GM18858 (cell line): Measurements from ENCODE around the gene PNPLA1.

Experiments
- ATAC-seq: cut with Tn5 transposase; IDR thresholded peaks from one replicate; pipeline ENCODE4 v1.9.1; 2021; ENCODE audit not compliant: unreplicated experiment

PNPLA1 gene

DNA sequence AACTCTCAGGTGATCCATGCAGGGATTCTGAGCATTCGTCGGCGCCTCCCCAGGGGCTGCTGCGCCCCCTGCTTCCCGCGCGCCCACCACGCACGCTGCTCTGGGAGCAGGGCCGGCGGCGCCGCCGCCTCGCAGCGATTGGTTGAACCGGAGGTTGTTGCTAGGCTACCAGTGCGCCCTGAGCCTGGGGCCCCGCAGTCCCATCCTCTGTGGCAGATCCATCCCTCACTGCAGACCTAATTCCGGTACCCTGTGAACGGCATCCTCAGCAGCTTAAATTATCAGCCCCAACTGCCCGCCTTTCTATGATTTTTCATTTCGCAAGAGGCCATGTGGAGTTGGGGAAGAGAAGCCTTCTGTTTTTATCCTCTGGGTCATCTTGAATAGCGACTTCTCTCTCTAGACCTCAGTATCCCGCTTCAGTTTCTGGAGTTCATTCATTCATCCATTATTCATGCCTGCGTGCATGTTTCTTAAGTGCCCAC lies 15.4 kb downstream of the PNPLA1 start:
- no peak for ATAC-seq

DNA sequence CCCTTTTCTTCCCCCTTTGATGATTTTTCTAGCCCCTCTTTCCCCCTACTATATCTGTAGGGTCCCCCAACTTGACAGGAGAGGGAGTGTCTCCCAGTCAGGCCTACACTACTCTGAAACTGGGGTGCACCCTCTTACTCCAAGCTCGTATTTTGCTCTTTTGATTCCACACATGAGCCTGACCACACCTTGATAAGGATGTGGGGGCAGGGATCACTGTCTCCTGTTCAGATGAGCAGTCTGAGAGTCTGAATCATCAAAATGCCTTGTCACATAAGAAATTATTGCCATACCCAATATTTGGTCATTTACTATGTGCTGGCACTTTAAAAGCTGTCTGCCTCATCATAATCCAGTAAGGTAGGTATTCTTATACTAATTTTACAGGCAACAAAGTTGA lies 15.9 kb downstream of the PNPLA1 start:
- ATAC-seq: no peak

DNA sequence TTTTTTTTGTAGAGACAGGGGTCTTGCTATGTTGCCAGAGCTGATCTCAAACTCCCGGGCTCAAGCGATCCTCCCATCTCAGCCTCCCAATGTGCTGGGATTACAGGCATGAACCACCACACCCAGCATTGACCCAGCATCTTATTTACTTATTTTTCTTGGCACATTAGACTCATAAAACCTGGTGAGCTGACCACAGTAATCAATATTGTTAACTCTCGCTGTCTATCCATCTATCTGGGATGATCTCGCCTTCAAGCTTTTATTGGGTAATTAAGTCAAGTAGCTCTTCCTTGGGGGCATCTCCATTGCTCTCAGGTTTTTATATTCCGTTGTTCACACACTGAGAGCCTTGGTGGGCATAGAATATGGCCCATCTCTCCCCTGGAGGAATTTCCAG lies 17.0 kb downstream of the PNPLA1 start:
- ATAC-seq: no peak

DNA sequence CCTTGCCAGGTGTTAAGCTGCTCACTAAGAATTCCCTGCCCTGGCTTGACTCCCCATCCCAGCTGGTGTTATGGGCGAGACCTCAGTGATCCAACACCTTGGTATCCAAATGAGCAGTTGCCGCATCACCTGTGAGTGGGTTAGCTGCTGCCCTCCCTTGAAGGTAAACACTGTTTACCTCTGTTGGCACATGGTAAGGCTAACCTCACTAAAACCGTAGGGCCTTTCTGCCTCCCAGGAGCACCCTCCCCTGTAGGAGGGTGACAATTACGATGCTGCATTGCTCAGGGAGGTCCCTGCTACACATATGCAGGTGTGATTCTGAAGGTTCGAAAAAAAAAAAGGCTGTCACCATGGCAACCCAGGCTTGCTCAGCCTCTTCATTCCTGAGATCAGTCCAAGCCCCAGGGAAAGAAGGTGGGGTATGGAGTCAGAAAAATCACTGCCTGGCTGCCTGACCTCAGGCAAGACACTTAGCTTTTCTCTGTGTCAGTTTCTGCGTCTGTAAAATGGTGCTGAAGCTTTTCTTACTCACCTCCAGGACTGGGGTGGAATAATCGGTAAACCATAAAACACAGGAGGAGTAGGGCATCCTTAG lies 19.5 kb downstream of the PNPLA1 start:
- ATAC-seq: no peak

DNA sequence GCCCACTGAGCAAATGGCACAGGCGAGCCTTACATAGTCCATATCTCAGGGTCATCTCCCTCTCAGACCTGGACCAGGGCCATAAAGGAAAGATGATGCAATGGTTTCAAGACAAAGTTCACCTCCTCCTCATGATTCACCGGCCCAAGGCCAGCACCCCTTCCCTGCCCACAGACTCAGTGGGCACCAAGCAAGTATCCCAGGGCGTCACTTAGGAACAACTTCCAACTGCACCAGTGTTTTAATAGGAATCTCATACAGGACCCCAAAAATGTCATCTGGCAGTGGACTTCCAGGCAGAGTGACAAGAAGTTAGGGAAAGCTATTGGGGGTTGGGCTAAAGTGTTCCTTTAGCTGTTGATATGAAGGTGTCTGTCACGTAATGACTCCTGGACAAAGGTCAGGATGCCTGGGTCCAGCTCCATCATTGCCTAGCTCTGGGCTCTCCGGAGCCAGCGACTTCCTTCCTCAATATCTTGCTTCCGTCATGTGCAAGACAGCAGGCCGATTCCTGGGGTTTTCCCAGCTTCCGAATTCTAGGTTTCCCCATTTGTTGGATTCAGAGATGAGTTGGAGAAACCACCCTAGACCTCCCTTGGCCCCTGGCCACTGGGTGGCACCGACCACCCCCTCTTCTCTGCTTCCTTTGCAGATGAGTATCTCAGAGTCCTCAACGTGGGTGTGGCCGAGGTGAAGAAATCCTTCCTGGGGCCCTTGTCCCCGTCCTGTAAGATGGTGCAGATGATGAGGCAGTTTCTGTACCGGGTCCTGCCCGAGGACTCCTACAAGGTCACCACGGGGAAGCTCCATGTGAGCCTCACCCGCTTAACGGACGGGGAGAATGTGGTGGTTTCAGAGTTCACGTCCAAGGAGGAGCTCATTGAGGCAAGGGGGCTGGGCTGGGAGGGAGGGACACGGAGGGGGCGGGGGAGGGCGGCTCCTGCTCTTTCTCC lies 21.1 kb downstream of the PNPLA1 start:
- ATAC-seq: no peak

DNA sequence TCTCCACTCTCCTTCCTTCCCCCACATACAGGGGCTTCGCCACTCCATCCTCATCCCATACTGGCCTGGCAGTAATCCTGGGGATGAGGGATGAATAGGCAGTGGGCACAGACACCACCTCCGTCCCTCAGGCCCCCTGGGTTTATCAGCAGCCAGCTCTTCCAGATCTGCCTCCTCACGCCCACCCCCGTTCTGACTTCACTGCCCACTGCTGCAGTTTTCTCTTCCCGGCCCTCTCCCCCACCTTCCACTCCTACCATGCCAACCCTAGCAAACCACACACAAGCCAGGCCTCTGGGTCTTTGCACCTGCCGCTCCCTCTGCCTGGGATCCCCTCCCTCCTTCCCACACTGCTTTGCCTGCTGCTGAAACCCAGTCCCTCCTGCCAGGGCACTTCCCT lies 22.3 kb downstream of the PNPLA1 start:
- no peak for ATAC-seq

DNA sequence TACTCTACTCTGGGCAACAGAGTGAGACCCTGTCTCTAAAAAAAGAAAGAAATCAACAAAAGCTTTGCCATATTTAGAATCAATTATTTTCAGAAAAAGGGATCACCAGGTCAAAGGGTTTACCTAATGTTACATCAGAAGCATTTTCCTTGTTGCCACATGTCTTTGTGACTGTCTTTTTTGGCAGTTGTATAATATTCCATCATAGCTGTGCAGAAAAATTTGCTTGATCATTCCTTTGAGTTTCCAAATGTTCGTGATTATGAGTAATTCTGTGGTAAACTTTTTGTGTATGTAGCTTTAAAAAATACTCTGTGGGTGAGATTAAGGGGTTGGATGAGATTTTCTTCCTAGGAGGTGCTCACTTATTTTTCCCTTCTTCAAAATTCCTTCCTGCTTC lies 26.4 kb downstream of the PNPLA1 start:
- no peak for ATAC-seq

DNA sequence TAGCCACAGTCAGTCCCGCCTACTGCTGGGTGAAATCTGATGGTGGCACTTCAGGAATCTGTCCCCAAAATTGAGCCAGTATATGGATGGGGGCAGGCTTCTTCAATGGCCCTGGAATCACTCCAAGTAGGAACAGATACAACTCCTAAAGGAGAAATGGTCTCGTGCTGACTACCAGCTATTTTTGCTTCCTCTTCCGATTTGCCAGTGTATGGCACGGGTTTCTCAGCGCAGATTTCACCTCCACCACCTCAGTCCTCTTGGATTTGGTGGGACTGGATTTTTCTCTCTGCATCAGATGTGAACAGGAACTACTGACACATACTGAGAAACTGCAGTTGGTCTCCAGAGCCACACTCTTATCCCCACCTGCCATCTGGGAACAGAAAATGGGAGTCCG lies 27.2 kb downstream of the PNPLA1 start:
- ATAC-seq: no peak

DNA sequence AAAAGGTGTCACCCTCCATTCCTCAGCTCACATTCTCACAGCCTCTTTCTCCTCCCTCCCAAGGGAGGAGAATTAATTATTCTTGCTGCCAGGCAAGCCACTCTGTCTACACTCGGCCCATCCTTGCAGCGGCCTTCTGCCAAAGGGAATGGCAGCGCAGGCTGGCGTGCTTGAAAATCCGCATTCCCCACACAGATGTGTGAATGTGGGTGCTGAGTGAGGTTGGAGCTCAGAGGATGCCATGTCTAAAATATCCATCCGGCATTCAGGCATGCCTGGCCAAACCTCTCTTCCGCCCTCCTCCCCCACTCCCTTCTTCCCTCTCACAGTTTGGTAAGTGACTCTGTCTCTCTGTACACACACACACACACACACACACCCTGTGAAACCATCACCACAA lies 27.7 kb downstream of the PNPLA1 start:
- no peak for ATAC-seq

DNA sequence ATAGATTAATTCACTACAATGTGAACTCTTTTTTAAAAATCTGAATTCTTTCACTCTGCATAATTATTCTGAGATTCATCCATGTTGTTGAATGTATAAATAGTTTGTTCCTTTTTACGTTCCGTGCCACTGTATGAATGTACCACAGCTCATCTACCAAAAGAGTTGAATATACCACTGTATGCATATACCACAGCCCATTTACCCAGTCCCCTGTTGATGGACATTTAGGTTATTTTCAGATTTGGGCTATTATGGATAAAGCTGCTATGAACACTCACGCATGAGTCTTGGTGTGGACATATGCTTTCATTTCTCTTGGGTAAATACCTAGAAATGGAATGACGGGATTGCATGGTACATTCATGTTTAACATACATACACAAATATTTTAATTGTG lies 28.2 kb downstream of the PNPLA1 start:
- ATAC-seq: no peak

DNA sequence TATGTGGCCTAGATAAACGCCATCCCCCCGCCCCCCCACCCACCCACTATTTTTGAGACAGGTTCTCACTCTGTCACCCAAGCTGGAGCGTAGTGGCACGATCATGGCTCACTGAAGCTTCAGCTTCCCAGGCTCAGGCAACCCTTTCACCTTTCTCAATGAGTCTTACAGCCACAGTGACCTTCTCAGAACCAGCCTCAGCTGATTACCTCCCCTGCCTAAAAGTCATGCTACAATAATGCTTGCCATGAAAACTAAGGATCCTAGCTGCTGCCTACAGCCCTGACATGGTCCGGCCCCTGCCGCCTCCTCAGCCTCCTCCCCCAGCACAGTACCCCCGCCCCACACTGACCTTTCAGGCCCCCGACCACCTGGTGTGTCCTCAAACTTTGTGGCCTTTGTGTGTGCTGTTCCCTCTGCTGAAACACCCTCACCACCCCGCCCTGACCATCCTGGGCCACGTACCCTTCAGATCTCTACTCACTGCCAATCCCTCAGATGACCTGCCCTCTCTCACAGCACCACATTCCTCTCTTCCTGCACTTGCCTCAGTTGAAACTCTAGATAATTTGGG lies 31.3 kb downstream of the PNPLA1 start:
- no peak for ATAC-seq

DNA sequence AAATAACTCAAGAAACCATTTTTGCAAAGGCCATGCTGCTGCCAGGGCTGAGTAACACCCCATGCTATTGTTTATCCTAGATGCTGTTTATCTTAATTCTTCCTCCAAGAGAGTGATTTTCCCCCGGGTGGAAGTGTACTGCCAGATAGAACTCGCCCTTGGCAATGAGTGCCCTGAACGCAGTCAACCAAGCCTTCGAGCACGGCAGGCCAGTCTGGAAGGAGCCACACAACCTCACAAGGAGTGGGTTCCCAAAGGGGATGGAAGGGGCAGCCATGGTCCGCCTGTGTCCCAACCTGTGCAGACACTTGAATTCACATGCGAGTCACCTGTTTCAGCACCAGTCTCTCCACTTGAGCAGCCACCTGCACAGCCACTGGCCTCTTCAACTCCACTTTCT lies 31.9 kb downstream of the PNPLA1 start:
- no peak for ATAC-seq

DNA sequence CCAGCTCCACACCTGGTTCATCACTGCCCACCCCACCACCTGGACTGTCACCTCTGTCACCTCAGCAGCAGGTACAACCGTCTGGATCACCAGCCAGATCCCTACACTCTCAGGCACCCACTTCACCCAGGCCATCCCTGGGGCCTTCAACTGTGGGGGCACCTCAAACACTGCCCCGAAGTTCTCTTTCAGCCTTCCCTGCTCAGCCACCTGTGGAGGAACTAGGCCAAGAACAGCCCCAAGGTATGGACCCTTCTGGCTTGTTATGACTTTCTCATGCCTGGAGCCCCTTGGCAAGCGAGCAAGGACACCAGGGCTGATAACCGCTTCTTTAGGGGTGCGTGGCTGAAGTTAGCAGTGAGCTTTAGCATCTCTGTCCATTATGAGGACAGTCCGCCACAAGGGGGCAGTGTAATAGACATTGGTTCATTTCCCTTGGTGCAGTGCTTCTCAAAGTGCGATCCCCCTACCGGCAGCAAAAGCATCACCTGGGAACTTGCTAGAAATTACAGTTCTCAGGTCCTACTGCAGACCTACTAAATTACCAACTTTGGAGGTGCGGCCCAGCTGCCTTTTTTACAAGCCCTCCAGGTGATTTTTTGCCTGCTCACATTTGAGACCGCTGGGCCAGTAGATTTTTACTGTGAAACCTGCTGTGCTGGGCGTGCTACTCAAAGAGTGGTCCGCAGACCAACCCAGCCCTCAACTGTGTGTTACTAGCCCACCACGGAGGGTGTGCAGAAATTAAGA lies 32.5 kb downstream of the PNPLA1 start:
- no peak for ATAC-seq

DNA sequence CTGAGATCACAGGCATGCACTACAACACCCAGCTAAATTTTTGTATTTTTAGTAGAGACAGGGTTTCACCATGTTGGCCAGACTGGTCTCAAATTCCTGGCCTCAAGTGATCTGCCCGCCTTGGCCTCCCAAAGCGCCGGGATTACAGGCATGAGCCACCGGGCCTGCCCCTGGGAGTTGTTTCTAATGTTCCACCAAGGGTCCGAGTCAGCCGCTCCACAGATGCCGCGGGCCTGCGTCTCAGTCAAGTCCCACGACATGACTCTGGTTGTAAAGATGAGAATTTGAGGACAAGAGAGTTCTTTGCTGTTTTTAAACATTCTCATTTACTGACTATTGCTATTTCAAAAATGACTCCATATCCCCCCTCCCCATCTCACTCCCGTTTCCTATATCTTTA lies 36.0 kb downstream of the PNPLA1 start:
- ATAC-seq: no peak

DNA sequence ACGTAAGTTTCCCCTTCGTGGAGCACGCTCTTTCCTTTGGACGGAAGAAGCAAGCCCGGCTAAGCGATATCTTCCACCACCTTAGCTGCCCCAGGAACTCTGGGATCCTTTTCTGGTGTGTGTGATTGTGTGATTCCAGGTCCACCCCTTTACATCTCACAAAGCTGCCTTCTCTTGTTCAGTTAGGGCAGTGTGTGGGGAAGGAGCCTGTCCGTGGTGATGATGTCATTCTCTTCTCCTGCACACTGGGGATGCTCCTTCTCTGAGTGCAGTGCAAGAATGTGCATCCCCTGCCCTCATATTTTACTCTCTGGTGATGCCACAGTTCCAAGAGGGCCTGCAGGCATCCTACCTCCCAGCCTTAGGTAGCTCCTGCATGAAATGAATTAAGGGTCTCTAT lies 36.5 kb downstream of the PNPLA1 start:
- no peak for ATAC-seq

DNA sequence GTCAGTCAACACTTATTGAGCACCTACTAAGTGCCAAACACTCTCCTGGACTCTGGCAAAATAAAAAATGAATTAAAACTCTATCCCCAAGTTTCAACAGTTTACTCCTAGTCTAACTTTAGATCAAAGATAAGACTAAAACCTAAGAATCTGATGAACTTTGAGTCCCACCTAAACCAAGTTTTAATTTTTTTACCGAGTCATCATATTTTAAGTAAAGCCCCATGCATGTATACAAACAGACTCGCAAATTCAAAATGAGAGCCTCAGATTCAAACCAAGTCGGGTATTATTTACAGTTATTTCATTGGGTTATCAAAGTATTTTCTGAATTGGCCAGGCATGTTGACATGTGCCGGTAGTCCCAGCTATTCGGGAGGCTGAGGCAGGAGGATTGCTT lies 38.7 kb downstream of the PNPLA1 start:
- no peak for ATAC-seq

DNA sequence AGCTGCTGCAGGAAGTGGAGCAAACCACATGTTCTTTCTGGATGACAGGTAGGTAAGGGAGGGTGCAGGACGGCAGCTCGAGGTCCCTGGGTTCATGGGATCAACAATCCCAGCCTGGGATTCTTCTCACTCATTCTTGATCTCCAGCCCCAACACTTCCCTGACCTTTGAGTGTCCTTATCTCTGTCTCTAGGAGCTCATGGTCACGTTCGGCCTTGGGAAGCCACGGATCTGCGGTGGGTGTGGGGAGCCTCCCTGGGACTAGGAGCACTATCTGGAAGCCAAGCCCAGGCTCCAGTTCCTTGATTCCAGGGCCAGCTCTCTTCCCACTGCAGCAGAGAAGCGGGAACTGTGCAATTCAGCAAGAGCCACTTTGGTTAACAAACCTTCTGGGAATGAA lies 39.3 kb downstream of the PNPLA1 start:
- no peak for ATAC-seq

DNA sequence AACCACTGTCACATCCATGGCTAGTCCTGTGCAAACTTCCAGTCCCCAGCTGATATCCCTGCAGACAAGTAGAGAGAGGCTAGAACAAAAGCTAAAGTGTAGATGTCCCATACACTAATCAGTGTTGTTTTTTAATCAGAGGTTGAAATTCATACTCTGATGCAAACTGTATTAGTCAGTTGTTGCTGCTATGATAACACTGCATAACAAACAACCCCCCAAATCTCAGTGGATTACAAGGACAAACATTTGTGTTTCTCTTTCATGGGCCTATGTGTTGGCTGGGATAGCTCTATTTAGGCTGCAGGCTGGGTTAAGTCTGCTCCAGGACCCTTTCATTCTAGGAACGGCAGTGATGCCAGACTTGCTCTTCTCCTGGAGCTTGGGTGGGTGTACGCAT lies 40.0 kb downstream of the PNPLA1 start:
- no peak for ATAC-seq

DNA sequence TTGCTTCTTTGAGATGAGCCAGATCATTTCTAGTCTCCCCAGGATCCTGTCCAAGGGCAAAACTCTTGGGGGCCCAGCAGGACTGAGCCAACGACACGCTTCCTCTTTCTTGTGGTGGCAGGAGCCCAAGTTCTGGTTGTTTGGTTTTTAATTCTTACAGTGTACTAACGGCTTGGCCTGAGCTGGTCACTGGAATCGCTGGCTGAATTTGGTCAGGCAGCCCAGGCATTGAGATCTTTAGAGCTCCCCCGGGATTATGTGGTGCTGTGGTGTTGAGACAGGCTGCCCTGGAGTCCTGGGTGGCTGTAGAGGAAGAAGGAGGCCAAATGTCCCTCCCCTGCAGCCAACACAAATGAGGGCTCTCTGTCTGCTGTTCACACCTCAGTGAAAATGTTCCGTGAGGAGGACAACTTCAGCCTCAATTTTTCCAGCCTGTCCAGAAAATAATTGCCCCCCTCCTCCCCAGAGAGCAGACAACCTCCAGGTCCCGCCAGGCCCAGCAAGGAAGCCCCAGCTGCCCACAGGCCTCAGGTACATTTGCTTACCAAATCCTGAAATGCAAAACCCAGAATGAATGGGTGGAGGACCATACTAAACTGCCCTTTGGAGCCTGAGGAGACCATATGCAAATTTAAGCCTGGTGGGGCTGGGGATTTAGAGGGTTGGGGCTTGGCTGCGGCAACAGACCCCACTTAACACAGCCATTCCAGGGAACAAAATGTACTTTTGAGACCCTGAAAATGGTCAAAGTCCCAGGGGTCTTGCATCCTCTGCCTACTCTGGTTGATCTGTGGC lies 43.2 kb downstream of the PNPLA1 start:
- ATAC-seq: no peak

DNA sequence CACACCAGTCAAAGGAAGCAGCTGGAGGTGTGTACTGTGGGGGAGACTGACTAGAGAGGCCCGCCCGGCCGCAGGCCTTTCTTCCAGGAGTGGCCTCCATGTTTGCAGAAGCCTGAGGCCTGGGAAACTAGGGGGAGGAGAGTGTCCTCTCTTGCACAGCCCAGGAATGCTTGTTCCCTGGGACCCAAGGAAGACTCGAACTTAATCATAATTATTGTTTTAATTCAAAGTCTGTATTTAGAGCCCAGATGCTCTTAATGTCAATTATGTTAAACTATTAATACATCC lies 43.7 kb downstream of the PNPLA1 start:
- ATAC-seq: no peak
